Measurements from ENCODE around the gene NTN5. TPM values are rescaled to one million over a fixed set of nuclear protein-coding genes. Genes with fewer than 3 reads are reported as not detected.

Gene NTN5
- total and polyA plus RNA-seq, 2 donors (not counting 1 experiment from before 2014, with no cell fraction given): under 0.01 to 0.10 TPM

- no peak for TF ChIP-seq EZH2 (IDR thresholded peaks at IDR 0.05; ENCODE audit: low read length, missing control alignments)
Measured at GRCh38 chr19:48663667-48664066, 9.2 kb downstream of the NTN5 start.

GRCh38 chr19:48661711-48662090 is 11.1 kb downstream of the NTN5 start:
- no peak overlapping the region for H2AFZ ChIP-seq (ENCODE audit: low read length)
- no peaks in the 10 kb centered on the region for H3K79me2 ChIP-seq (ENCODE audit: control insufficient read depth, insufficient read depth, low read length)
- H3K36me3 ChIP-seq (ENCODE audit: control insufficient read depth, insufficient read depth, low read length): no peaks in the 10 kb centered on the region
- no peak overlapping the region for H3K9ac ChIP-seq (ENCODE audit: insufficient read depth, low read length)
- H3K4me2 ChIP-seq (ENCODE audit: extremely low read depth, insufficient read depth, low read length): no peak overlapping the region
- H3K4me3 ChIP-seq (replicated peaks in 1 of 4; ENCODE audit: control extremely low read depth in 1 of 4, insufficient read depth in 1 of 4, low read depth in 3 of 4, low read length in 4 of 4): no peak overlapping the region
- no peak for DNase-seq (ENCODE audit: low read depth in 2 of 2)
- no peaks in the 10 kb centered on the region for H3K27me3 ChIP-seq (ENCODE audit: control insufficient read depth, insufficient read depth, low read length)
- H3K27ac ChIP-seq (ENCODE audit: insufficient read depth, low read length): no peak overlapping the region
- H3K4me1 ChIP-seq (ENCODE audit: control insufficient read depth, extremely low read depth, insufficient read depth, low read length): peaks cover 4% of the 10 kb centered on the region
- H4K20me1 ChIP-seq (ENCODE audit: control insufficient read depth, extremely low read depth, insufficient read depth, low read length): no peaks in the 10 kb centered on the region
- no peaks in the 10 kb centered on the region for H3K9me3 ChIP-seq (ENCODE audit: control insufficient read depth, insufficient read depth, low read depth, low read length)
- no peak for TF ChIP-seq EZH2 (IDR thresholded peaks at IDR 0.05; ENCODE audit: low read length, missing control alignments)
- TF ChIP-seq CTCF (conservative IDR thresholded peaks at IDR 0.05 in 1 of 2, IDR thresholded peaks at IDR 0.05 in 1 of 2; ENCODE audit: low read depth in 1 of 2, low read length in 2 of 2): no peak

More at GRCh38 chr19:48663667-48664066, 9.2 kb downstream of the NTN5 start:
- no peak overlapping the region for H3K4me3 ChIP-seq (replicated peaks in 1 of 4; ENCODE audit: control extremely low read depth in 1 of 4, insufficient read depth in 1 of 4, low read depth in 3 of 4, low read length in 4 of 4)
- H2AFZ ChIP-seq (ENCODE audit: low read length): no peak overlapping the region
- H3K27ac ChIP-seq (ENCODE audit: insufficient read depth, low read length): no peak overlapping the region
- H3K4me1 ChIP-seq (ENCODE audit: control insufficient read depth, extremely low read depth, insufficient read depth, low read length): no peaks in the 10 kb centered on the region
- no peaks in the 10 kb centered on the region for H3K36me3 ChIP-seq (ENCODE audit: control insufficient read depth, insufficient read depth, low read length)
- no peaks in the 10 kb centered on the region for H3K27me3 ChIP-seq (ENCODE audit: control insufficient read depth, insufficient read depth, low read length)
- no peaks in the 10 kb centered on the region for H3K79me2 ChIP-seq (ENCODE audit: control insufficient read depth, insufficient read depth, low read length)
- H3K9ac ChIP-seq (ENCODE audit: insufficient read depth, low read length): no peak overlapping the region
- no peak for DNase-seq (ENCODE audit: low read depth in 2 of 2)
- H3K4me2 ChIP-seq (ENCODE audit: extremely low read depth, insufficient read depth, low read length): no peak overlapping the region
- no peaks in the 10 kb centered on the region for H4K20me1 ChIP-seq (ENCODE audit: control insufficient read depth, extremely low read depth, insufficient read depth, low read length)
- H3K9me3 ChIP-seq (ENCODE audit: control insufficient read depth, insufficient read depth, low read depth, low read length): no peaks in the 10 kb centered on the region

- no peaks in the 10 kb centered on the region for H3K27me3 ChIP-seq (ENCODE audit: control insufficient read depth, insufficient read depth, low read length)
- peak; percentile 85 to 90 for DNase-seq (ENCODE audit: low read depth in 2 of 2)
- H3K4me2 ChIP-seq (ENCODE audit: extremely low read depth, insufficient read depth, low read length): peak overlapping the region; percentile 23
Measured at GRCh38 chr19:48660852-48661710, 11.7 kb downstream of the NTN5 start.

More at GRCh38 chr19:48660852-48661710, 11.7 kb downstream of the NTN5 start:
- TF ChIP-seq CTCF (conservative IDR thresholded peaks at IDR 0.05 in 1 of 2, IDR thresholded peaks at IDR 0.05 in 1 of 2; ENCODE audit: low read depth in 1 of 2, low read length in 2 of 2) (no peak), EZH2 (IDR thresholded peaks at IDR 0.05; ENCODE audit: low read length, missing control alignments) (no peak)
- H4K20me1 ChIP-seq (ENCODE audit: control insufficient read depth, extremely low read depth, insufficient read depth, low read length): no peaks in the 10 kb centered on the region
- H3K9ac ChIP-seq (ENCODE audit: insufficient read depth, low read length): no peak overlapping the region
- H3K4me1 ChIP-seq (ENCODE audit: control insufficient read depth, extremely low read depth, insufficient read depth, low read length): peaks cover 4% of the 10 kb centered on the region
- H2AFZ ChIP-seq (ENCODE audit: low read length): no peak overlapping the region
- H3K9me3 ChIP-seq (ENCODE audit: control insufficient read depth, insufficient read depth, low read depth, low read length): no peaks in the 10 kb centered on the region
- H3K36me3 ChIP-seq (ENCODE audit: control insufficient read depth, insufficient read depth, low read length): no peaks in the 10 kb centered on the region
- H3K79me2 ChIP-seq (ENCODE audit: control insufficient read depth, insufficient read depth, low read length): no peaks in the 10 kb centered on the region
- no peak overlapping the region for H3K4me3 ChIP-seq (replicated peaks in 1 of 4; ENCODE audit: control extremely low read depth in 1 of 4, insufficient read depth in 1 of 4, low read depth in 3 of 4, low read length in 4 of 4)
- H3K27ac ChIP-seq (ENCODE audit: insufficient read depth, low read length): peak overlapping the region; percentile 9

Data from fibroblast of lung (primary cell).